Measurements from ENCODE around the gene ZNF235. TPM values are rescaled to one million over a fixed set of nuclear protein-coding genes. Genes with fewer than 3 reads are reported as not detected.
A peak's percentile ranks its signal among the peaks of the same experiment; 100 is the strongest.

Gene ZNF235
- 18.8 and 19.5 TPM in 2 replicates for total RNA-seq
- 14.0 TPM for total RNA-seq (2013)
- 4.3 and 4.7 TPM in 2 replicates for polyA plus RNA-seq
- 4.4 and 6.8 TPM in 2 replicates for polyA minus RNA-seq

DNA sequence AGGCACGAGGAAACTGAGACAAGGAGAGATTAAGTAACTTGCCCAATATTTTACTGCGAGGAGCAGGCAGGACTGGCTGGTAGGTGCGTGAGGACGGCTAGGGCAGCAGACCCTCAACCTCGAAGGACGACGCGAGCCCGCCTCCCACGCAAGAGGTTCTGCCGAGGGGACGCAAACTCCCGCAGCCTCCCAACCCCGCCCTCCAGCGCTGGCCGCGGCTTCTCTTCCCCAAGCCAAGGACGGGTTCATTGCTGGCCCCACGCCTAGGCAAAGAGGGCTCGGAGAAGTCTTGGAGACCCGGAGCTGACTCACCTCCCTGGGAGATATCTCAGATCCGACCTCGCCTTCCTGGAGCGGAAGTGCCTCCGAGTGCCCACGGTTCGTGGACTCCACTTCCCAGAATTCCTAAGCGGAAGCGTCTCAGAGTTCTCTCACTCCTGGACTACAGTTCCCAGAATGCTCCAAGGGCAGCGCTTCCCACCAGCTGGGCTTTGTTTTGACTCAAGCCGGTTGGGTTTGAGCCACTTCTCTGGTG, at the start of gene ZNF235:
ZNF235 (minus strand) TSS at position 367 of the 535 bp plus-strand sequence. CDS start 1,621 bp downstream, outside the sequence.
- TF ChIP-seq EZH2 (IDR thresholded peaks at IDR 0.05; ENCODE audit: borderline replicate concordance, insufficient read depth, low read depth, low read length, poor library complexity, severe bottlenecking): no peak
- TF ChIP-seq CTCF (IDR thresholded peaks at IDR 0.05): no peak
- ATAC-seq (ENCODE audit: low read depth) (peak; percentile 98), DNase-seq (peak; percentile 82)
- peak within 1 kb of the TSS; percentile 91 for H3K27ac Mint-ChIP-seq
- H3K27me3 Mint-ChIP-seq: peaks cover 9% of the 10 kb centered on the region
- intact Hi-C loops (cut with micrococcal nuclease): loop anchor here (1.0 to 5.0 kb wide), 7 partner anchors 47 to 302 kb away; partner anchors contain the start of genes ZNF227, ZNF230, ZNF233 and ZNF234
- Histone ChIP-seq H3K9ac (ENCODE audit: low read length) (peak within 1 kb of the TSS; percentile 78), H3K9me3 (ENCODE audit: control extremely low read depth in 1 of 3, control insufficient read depth in 2 of 3, insufficient read depth in 1 of 3, low read length in 2 of 3) (peaks cover 0 to 10% (median 5%) of the 10 kb centered on the region in 3 donors), H3K4me3 (ENCODE audit: control extremely low read depth in 1 of 5, extremely low read depth in 1 of 5, insufficient read depth in 1 of 5, low read depth in 2 of 5, low read length in 4 of 5) (peak within 1 kb of the TSS; percentile 69 to 87 (median 79)), H3K27ac (ENCODE audit: low read length in 2 of 2) (peak within 1 kb of the TSS; percentile 20 to 72), H4K20me1 (ENCODE audit: control insufficient read depth, insufficient read depth, low read length, poor library complexity, severe bottlenecking) (no peaks in the 10 kb centered on the region), H3K36me3 (replicated peaks in 1 of 2; ENCODE audit: control extremely low read depth in 1 of 2, control insufficient read depth in 1 of 2, extremely low read depth in 1 of 2, insufficient read depth in 2 of 2, low read length in 1 of 2) (peaks cover 4 to 13% of the 10 kb centered on the region in 2 experiments), H3K4me2 (replicated peaks; ENCODE audit: low read depth, low read length, poor library complexity, severe bottlenecking) (peak within 1 kb of the TSS; percentile 71), H3K27me3 (replicated peaks in 1 of 4; ENCODE audit: control extremely low read depth in 1 of 4, control insufficient read depth in 3 of 4, insufficient read depth in 4 of 4, low read length in 3 of 4) (no peaks in the 10 kb centered on the region), H3K79me2 (ENCODE audit: control insufficient read depth, insufficient read depth, low read length) (peaks cover 16% of the 10 kb centered on the region), H3K4me1 (ENCODE audit: control insufficient read depth in 2 of 2, insufficient read depth in 2 of 2, low read length in 2 of 2) (peaks cover 9 to 15% of the 10 kb centered on the region in 2 donors), H2AFZ (ENCODE audit: insufficient read depth, low read depth, low read length, poor library complexity, severe bottlenecking) (peak within 1 kb of the TSS; percentile 81)
- peaks cover 3% of the 10 kb centered on the region for H3K9me3 Mint-ChIP-seq (ENCODE audit: insufficient read depth)
- H3K4me1 Mint-ChIP-seq: peaks cover 24% of the 10 kb centered on the region
- peak within 1 kb of the TSS; percentile 96 for H3K4me3 Mint-ChIP-seq
- WGBS (ENCODE audit: insufficient coverage): under 1% methylated on average over 29 of the region's 31 CpGs
- ChIA-PET POLR2A (interaction anchor here (0.6 to 2.0 kb wide), 4 partner anchors 45 to 1624 kb away, joined by 3 to 7 read pairs (median 4); partner anchors contain the start of genes ZNF227 and ZNF233), CTCF (interaction anchor here (0.6 to 0.8 kb wide), 2 partner anchors 42 to 210 kb away, joined by 3 to 4 read pairs; partner anchors contain the start of gene ZNF224)

- intact Hi-C loops (cut with micrococcal nuclease): no loop called here
- H2AFZ ChIP-seq (ENCODE audit: insufficient read depth, low read depth, low read length, poor library complexity, severe bottlenecking): no peak overlapping the region
- ATAC-seq (ENCODE audit: low read depth) (no peak), DNase-seq (no peak)
- no peak overlapping the region for H3K27ac ChIP-seq (ENCODE audit: low read length in 2 of 2)
- no peak overlapping the region for H3K4me2 ChIP-seq (replicated peaks; ENCODE audit: low read depth, low read length, poor library complexity, severe bottlenecking)
- no peaks in the 10 kb centered on the region for H4K20me1 ChIP-seq (ENCODE audit: control insufficient read depth, insufficient read depth, low read length, poor library complexity, severe bottlenecking)
- H3K27me3 ChIP-seq (replicated peaks in 1 of 4; ENCODE audit: control extremely low read depth in 1 of 4, control insufficient read depth in 3 of 4, insufficient read depth in 4 of 4, low read length in 3 of 4): no peaks in the 10 kb centered on the region
- H3K27ac Mint-ChIP-seq: no peak overlapping the region
- 94% methylated on average over 2 of the region's 4 CpGs for WGBS (ENCODE audit: insufficient coverage)
- H3K4me3 Mint-ChIP-seq: no peak overlapping the region
- H3K4me1 Mint-ChIP-seq: peaks cover 9% of the 10 kb centered on the region
- H3K36me3 ChIP-seq (replicated peaks in 1 of 2; ENCODE audit: control extremely low read depth in 1 of 2, control insufficient read depth in 1 of 2, extremely low read depth in 1 of 2, insufficient read depth in 2 of 2, low read length in 1 of 2): no peaks in the 10 kb centered on the region
- POLR2A ChIA-PET: no interaction called here
- H3K9ac ChIP-seq (ENCODE audit: low read length): no peak overlapping the region
- H3K79me2 ChIP-seq (ENCODE audit: control insufficient read depth, insufficient read depth, low read length): no peaks in the 10 kb centered on the region
- no peak overlapping the region for H3K4me3 ChIP-seq (ENCODE audit: control extremely low read depth in 1 of 5, extremely low read depth in 1 of 5, insufficient read depth in 1 of 5, low read depth in 2 of 5, low read length in 4 of 5)
- peaks cover 11 to 14% of the 10 kb centered on the region in 2 donors for H3K4me1 ChIP-seq (ENCODE audit: control insufficient read depth in 2 of 2, insufficient read depth in 2 of 2, low read length in 2 of 2)
- no peaks in the 10 kb centered on the region for H3K27me3 Mint-ChIP-seq
- peaks cover 13 to 14% (median 13%) of the 10 kb centered on the region in 3 donors for H3K9me3 ChIP-seq (ENCODE audit: control extremely low read depth in 1 of 3, control insufficient read depth in 2 of 3, insufficient read depth in 1 of 3, low read length in 2 of 3)
- TF ChIP-seq CTCF (IDR thresholded peaks at IDR 0.05) (no peak), EZH2 (IDR thresholded peaks at IDR 0.05; ENCODE audit: borderline replicate concordance, insufficient read depth, low read depth, low read length, poor library complexity, severe bottlenecking) (no peak)
- peaks cover 3% of the 10 kb centered on the region for H3K9me3 Mint-ChIP-seq (ENCODE audit: insufficient read depth)
- CTCF ChIA-PET: interaction anchor here (0.7 kb wide), 1 partner anchor 42 kb away, joined by 4 read pairs; the partner anchor contains the start of gene ZNF235
Measured at GRCh38 chr19:44346556-44346955, 41.7 kb upstream of the ZNF235 start.
